Medulla oblongata (tissue), 1 donor: ENCODE measurements around the gene RGS7.
"Not testable (repeated sequence)": the region's sequence is repeated elsewhere in the genome, so short reads cannot be mapped to it uniquely, and the experiment has no call there.

Experiments used
- DNase-seq: peaks from one replicate; pipeline ENCODE4 v3.0.0-alpha.2; 2015; ENCODE audit errors: extremely low spot score

The RGS7 gene

GRCh38 chr1:240980342-240980741, 376.7 kb downstream of the RGS7 start:
- no peak for DNase-seq

- DNase-seq: no peak
Measured at GRCh38 chr1:240976685-240977084, 380.3 kb downstream of the RGS7 start.

GRCh38 chr1:240973875-240974274, 383.1 kb downstream of the RGS7 start:
- DNase-seq: no peak

GRCh38 chr1:240972059-240972458, 384.9 kb downstream of the RGS7 start:
- not testable (repeated sequence) for DNase-seq

- DNase-seq: no peak
Measured at GRCh38 chr1:240970253-240970652, 386.8 kb downstream of the RGS7 start.

- no peak for DNase-seq
Measured at GRCh38 chr1:240968864-240969263, 388.1 kb downstream of the RGS7 start.

- DNase-seq: peak; percentile 27
Measured at GRCh38 chr1:240967070-240967724, 389.8 kb downstream of the RGS7 start.

- DNase-seq: no peak
Measured at GRCh38 chr1:240965581-240966091, 391.4 kb downstream of the RGS7 start.

GRCh38 chr1:240962086-240962485, 394.9 kb downstream of the RGS7 start:
- no peak for DNase-seq

GRCh38 chr1:240956424-240956823, 400.6 kb downstream of the RGS7 start:
- no peak for DNase-seq

GRCh38 chr1:240956020-240956419, 401.0 kb downstream of the RGS7 start:
- no peak for DNase-seq

- no peak for DNase-seq
Measured at GRCh38 chr1:240947438-240948224, 409.4 kb downstream of the RGS7 start.

GRCh38 chr1:240946926-240947325, 410.1 kb downstream of the RGS7 start:
- DNase-seq: peak; percentile 57

- DNase-seq: no peak
Measured at GRCh38 chr1:240942901-240943300, 414.1 kb downstream of the RGS7 start.

- no peak for DNase-seq
Measured at GRCh38 chr1:240941701-240942370, 415.2 kb downstream of the RGS7 start.

- no peak for DNase-seq
Measured at GRCh38 chr1:240936911-240937668, 419.9 kb downstream of the RGS7 start.

GRCh38 chr1:240935920-240936319, 421.1 kb downstream of the RGS7 start:
- DNase-seq: no peak

- no peak for DNase-seq
Measured at GRCh38 chr1:240931031-240931430, 426.0 kb downstream of the RGS7 start.

- no peak for DNase-seq
Measured at GRCh38 chr1:240928265-240928664, 428.7 kb downstream of the RGS7 start.

- DNase-seq: no peak
Measured at GRCh38 chr1:240927821-240928220, 429.2 kb downstream of the RGS7 start.

- DNase-seq: no peak
Measured at GRCh38 chr1:240925273-240925672, 431.7 kb downstream of the RGS7 start.

- DNase-seq: no peak
Measured at GRCh38 chr1:240917976-240918375, 439.0 kb downstream of the RGS7 start.
